GM18511 (cell line): ENCODE data around the gene GPC6.
"Not testable (repeated sequence)": the region's sequence is repeated elsewhere in the genome, so short reads cannot be mapped to it uniquely, and the experiment has no call there.

ENCODE experiments used
- ATAC-seq: cut with Tn5 transposase; IDR thresholded peaks from one replicate; pipeline ENCODE4 v1.9.1; 2021; ENCODE audit warnings: mild to moderate bottlenecking, moderate library complexity; ENCODE audit not compliant: unreplicated experiment

Gene GPC6

GRCh38 chr13:94329277-94329676 lies 1102.7 kb downstream of the GPC6 start:
- ATAC-seq = no peak

- ATAC-seq = no peak
Measured at GRCh38 chr13:94329754-94330551, 1103.3 kb downstream of the GPC6 start.

- no peak for ATAC-seq
Measured at GRCh38 chr13:94330552-94331071, 1104.0 kb downstream of the GPC6 start.

- ATAC-seq = no peak
Measured at GRCh38 chr13:94331281-94331680, 1104.7 kb downstream of the GPC6 start.

GRCh38 chr13:94332359-94333096 lies 1105.9 kb downstream of the GPC6 start:
- no peak for ATAC-seq

GRCh38 chr13:94333131-94333820 lies 1106.7 kb downstream of the GPC6 start:
- ATAC-seq = no peak

- ATAC-seq = no peak
Measured at GRCh38 chr13:94335761-94336526, 1109.3 kb downstream of the GPC6 start.

- ATAC-seq = no peak
Measured at GRCh38 chr13:94339116-94339687, 1112.6 kb downstream of the GPC6 start.

- no peak for ATAC-seq
Measured at GRCh38 chr13:94342436-94343242, 1116.0 kb downstream of the GPC6 start.

GRCh38 chr13:94343243-94343585 lies 1116.6 kb downstream of the GPC6 start:
- no peak for ATAC-seq

- ATAC-seq = not testable (repeated sequence)
Measured at GRCh38 chr13:94343687-94344086, 1117.1 kb downstream of the GPC6 start.

- no peak for ATAC-seq
Measured at GRCh38 chr13:94344126-94344818, 1117.7 kb downstream of the GPC6 start.

- peak; percentile 67 for ATAC-seq
Measured at GRCh38 chr13:94345374-94346195, 1119.0 kb downstream of the GPC6 start.

GRCh38 chr13:94346261-94347019 lies 1119.8 kb downstream of the GPC6 start:
- ATAC-seq = no peak

- no peak for ATAC-seq
Measured at GRCh38 chr13:94351292-94351990, 1124.8 kb downstream of the GPC6 start.

- ATAC-seq = no peak
Measured at GRCh38 chr13:94352057-94352456, 1125.5 kb downstream of the GPC6 start.
